Right ventricle myocardium inferior (tissue), 1 donor: ENCODE data around the gene TMEM266. TPM values are rescaled to one million over a fixed set of nuclear protein-coding genes. Genes with fewer than 3 reads are reported as not detected.

ENCODE experiments used
- ATAC-seq: fragments of 200-7000 bp; cut with Tn5 transposase; one replicate; pipeline ENCODE4 v1.9.1; 2020; ENCODE audit warnings: mild to moderate bottlenecking, moderate library complexity
- DNase-seq: peaks from one replicate; pipeline ENCODE4 v3.0.0; 2021; ENCODE audit errors: missing footprints
- intact Hi-C: fragments of 100-400 bp; cut with DNase I; formaldehyde crosslinking; loops from one replicate; pipeline ENCODE4 v1.11.0; 2022
- total RNA-seq: library from RNA; stranded (reverse); fragmentation: NEBNext Ultra II Directional; extraction: Animal tissue kit (Norgen Biotek cat#: 25700); gene quantifications from one replicate; pipeline ENCODE4 v1.2.1, GENCODE V29; 2021
- donor health status: DM: no; HTN: yes; CAD: no; lungs with severe emphysema.

The TMEM266 gene
- total RNA-seq, 1 donor from 2014 or later, result not detected

GRCh38 chr15:76116138-76116885 is 56.5 kb downstream of the TMEM266 start:
- intact Hi-C loops, result no loop called here
- ATAC-seq, result no peak
- no peak for DNase-seq

DNA sequence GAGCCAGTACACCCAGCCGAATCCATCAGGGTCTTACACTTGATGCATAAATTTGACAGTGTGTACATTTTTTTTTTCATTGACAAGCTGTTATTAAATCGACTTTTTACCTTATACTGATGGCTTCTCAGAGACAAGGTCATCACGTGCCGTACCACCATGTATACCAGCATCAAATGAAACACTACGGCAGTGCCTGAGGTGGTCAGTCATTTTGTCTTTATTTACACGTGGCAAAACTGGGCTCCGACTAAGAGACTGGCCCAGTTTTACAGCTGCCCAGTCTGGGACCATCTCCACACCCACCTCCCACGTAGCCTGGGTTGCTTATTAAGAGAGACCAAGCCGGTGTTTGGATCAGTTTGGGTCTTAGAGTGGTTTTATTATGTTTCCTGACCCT is 57.4 kb downstream of the TMEM266 start:
- intact Hi-C loops, result no loop called here
- no peak for ATAC-seq
- DNase-seq, result no peak

- intact Hi-C loops, result no loop called here
- ATAC-seq (no peak), DNase-seq (no peak)
Observed at GRCh38 chr15:76118767-76119166, 59.0 kb downstream of the TMEM266 start.

DNA sequence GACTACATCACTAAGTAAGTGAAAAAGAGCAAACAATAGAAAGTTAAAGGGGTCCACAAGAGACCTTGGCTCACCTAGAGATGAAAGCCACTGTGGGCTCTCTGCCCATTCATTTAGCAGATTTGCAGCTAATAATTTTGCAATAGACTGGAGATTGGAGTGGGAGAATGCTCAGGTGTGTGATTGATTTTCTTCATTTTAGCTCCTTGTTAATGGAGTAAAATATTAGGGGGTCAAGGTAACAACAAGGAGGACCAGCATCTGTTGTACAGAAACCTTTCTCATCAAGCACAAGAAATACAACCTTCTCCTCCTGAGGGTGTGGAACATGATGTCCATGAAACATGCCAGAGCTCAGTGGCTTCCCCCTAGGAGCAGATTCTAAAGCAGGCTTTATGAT is 63.2 kb downstream of the TMEM266 start:
- intact Hi-C loops, result no loop called here
- no peak for ATAC-seq
- DNase-seq, result no peak

DNA sequence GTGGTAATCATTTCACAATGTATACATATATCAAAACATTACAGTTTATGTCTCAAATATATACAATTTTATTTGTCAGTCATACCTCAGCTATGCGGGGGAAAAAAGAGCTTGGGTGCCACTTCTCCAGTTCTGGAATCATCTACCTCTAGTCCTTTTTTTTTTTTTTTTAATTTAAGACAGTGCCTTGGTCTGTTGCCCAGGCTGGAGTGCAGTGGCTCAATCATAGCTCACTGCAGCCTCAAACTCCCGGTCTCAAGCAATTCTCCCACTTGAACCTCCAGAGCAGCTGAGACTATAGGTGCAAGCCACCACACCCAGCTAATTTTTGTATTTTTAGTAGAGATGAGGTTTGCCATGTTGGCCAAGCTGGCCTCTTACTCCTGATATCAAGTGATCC is 67.4 kb downstream of the TMEM266 start:
- ATAC-seq, result no peak
- intact Hi-C loops, result no loop called here
- no peak for DNase-seq

DNA sequence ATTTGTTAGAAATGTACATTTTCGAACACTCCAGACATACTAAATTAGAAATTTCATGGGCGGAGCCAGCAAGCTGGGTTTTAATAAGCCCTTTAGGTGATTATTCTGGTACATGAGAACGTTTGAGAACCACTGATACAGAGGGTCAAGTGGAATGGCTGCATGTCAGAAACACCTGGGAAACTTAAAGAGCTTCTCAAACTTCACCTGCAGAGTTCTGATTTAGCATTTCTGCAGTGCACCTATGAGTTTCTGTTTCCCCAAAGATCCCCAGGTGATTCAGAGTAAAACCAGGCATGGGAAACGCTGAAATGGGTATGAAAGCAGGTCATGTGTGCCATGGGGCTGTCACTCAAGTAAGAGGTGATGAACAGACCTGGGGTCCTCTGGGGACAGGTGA is 68.1 kb downstream of the TMEM266 start:
- ATAC-seq (no peak), DNase-seq (no peak)
- intact Hi-C loops, result no loop called here

DNA sequence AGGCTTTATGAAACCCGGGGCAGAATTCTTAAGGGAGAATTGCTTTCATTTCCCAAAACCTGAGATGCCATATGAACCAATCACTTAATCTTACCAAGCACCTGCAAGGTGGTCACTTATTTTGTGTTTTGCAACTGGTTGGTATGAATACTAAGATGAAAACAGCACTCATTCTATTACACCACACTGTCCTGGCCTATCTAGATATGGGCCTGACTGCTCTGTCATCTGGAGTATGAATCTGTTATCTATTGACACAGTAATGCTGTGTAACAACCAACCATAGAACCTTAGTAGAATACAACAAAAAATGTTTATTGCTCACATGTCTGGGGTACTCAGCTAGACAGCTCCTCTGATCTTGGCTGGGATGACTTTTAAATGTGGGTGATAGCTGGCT is 74.8 kb downstream of the TMEM266 start:
- ATAC-seq (no peak), DNase-seq (no peak)
- intact Hi-C loops, result loop anchor here (10.0 kb wide), 1 partner anchor 320 kb away; no protein-coding TSS in a partner anchor

DNA sequence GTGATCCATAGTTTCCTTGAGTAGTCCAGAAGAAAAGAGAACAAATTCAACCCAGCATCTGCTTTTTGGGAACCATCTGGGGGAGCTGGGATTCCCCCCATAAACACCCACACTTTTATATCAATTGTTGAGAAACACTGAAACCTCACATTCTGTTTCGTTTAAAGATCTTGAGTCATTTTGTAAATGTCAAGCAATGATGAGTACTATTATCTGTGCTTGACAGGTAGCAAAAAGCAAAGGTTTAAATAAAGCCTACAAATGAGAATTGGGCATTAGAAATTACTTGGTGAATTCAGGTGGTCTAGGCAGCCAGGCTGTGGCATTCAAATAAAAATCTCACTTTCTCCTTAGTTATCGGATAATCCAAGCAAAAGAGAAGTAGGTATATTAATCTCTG is 75.7 kb downstream of the TMEM266 start:
- DNase-seq (no peak), ATAC-seq (no peak)
- intact Hi-C loops, result loop anchor here (10.0 kb wide), 1 partner anchor 321 kb away; no protein-coding TSS in a partner anchor

- DNase-seq (no peak), ATAC-seq (no peak)
- intact Hi-C loops, result loop anchor here (2.0 to 10.0 kb wide), 2 partner anchors 80 to 324 kb away; partner anchors contain the start of gene TMEM266
Observed at GRCh38 chr15:76138436-76138835, 78.7 kb downstream of the TMEM266 start.

GRCh38 chr15:76139368-76140073 is 79.7 kb downstream of the TMEM266 start:
- no peak for DNase-seq
- intact Hi-C loops, result loop anchor here (2.0 to 10.0 kb wide), 2 partner anchors 81 to 325 kb away; partner anchors contain the start of gene TMEM266
- peak; percentile 81 for ATAC-seq

GRCh38 chr15:76140074-76140464 is 80.3 kb downstream of the TMEM266 start:
- peak; percentile 14 for ATAC-seq
- peak; percentile 79 for DNase-seq
- intact Hi-C loops, result no loop called here

GRCh38 chr15:76146812-76147211 is 87.0 kb downstream of the TMEM266 start:
- ATAC-seq (no peak), DNase-seq (no peak)
- intact Hi-C loops, result no loop called here

- peak; percentile 48 for ATAC-seq
- DNase-seq, result no peak
- intact Hi-C loops, result no loop called here
Observed at GRCh38 chr15:76147906-76148570, 88.3 kb downstream of the TMEM266 start.

- DNase-seq (no peak), ATAC-seq (no peak)
- intact Hi-C loops, result no loop called here
Observed at GRCh38 chr15:76149291-76149915, 89.6 kb downstream of the TMEM266 start.

DNA sequence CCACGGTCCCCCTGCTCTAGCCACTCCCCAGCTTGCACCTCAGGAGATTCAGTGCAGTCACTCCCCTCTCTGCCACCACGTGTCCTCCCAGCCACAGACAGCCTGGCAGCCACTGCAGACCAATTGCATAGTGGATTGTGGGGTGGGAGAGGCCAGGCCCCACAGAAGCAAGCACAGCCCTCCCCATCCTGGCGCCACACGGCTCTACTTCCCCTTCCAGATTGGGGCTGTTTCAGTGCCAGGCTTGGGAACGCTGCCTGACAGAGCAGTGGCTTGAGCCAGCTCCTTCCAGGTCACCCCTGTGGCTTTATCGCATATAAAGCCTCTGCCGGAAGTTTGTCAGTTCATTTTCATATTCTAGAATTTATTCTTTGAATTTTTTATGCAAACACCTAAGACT is 90.7 kb downstream of the TMEM266 start:
- DNase-seq, result no peak
- peak; percentile 71 for ATAC-seq
- intact Hi-C loops, result no loop called here

DNA sequence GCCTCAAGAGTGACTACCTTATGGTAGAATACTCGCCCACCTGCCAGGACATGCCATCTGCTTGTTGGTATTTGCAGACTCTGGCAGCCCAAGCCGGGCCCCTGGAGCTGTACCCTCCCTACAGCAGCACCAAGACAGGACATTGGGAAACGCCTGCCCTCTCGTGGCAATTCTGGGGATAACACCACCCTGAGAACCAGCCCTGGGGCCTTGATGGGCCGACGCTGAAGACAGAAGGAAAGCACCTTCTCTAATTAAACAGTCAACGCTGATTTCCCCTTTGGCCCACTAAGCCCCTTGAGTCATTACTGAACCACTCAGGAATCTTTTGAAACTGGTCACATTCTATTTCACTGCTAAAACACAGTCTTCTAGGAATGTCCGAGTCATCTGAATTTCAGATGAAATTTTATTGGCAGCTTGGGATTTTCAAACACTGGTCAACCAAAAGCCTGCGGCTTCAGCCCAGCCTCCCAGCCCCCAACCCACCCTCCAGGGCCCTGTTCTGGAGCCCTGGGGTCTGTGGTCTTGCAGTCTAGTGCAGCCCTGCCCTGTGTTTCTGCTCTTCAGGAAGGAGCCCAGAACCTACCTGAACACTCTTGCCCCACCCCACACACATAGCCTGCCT is 91.3 kb downstream of the TMEM266 start:
- intact Hi-C loops, result no loop called here
- peak; percentile 84 for DNase-seq
- peak; percentile 86 for ATAC-seq

DNA sequence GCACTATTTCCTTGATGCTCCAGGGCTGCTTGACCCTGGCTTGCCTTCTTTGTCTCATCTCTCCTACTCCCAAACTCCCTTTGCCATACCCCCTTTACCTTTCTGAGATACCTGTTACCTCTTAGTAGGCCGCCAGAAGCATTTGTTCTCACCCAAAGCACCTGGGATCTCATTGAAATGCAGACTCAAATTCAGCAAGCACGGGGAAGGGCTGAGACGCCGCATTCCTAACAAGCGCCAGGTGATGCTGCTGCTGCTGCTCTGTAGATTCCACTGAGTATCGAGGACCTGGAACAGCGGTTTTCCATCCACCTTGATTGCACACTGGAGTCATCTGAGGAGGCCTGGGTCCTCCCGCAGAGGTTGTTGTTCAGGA is 91.8 kb downstream of the TMEM266 start:
- no peak for DNase-seq
- no peak for ATAC-seq
- intact Hi-C loops, result no loop called here

- ATAC-seq (no peak), DNase-seq (no peak)
- intact Hi-C loops, result no loop called here
Observed at GRCh38 chr15:76152197-76152596, 92.4 kb downstream of the TMEM266 start.
